HG02981 (cell line): Measurements from ENCODE around the gene KNDC1.

Experiments used
- ATAC-seq: cut with Tn5 transposase; IDR thresholded peaks from one replicate; pipeline ENCODE4 v1.9.1; 2021; ENCODE audit warnings: mild to moderate bottlenecking, moderate library complexity; ENCODE audit not compliant: unreplicated experiment

KNDC1 gene

GRCh38 chr10:133205146-133205545 lies 45.1 kb downstream of the KNDC1 start:
- ATAC-seq: no peak

- ATAC-seq: no peak
These were observed 46.5 kb downstream of the KNDC1 start for GRCh38 chr10:133206356-133207040.

GRCh38 chr10:133207041-133207600 lies 47.1 kb downstream of the KNDC1 start:
- no peak for ATAC-seq

- ATAC-seq: no peak
These were observed 47.6 kb downstream of the KNDC1 start for GRCh38 chr10:133207627-133208026.

- no peak for ATAC-seq
These were observed 48.4 kb downstream of the KNDC1 start for GRCh38 chr10:133208466-133208865.

- ATAC-seq: no peak
These were observed 49.1 kb downstream of the KNDC1 start for GRCh38 chr10:133209117-133209516.

GRCh38 chr10:133209641-133210040 lies 49.6 kb downstream of the KNDC1 start:
- no peak for ATAC-seq

GRCh38 chr10:133210398-133211140 lies 50.5 kb downstream of the KNDC1 start:
- no peak for ATAC-seq

- no peak for ATAC-seq
These were observed 51.3 kb downstream of the KNDC1 start for GRCh38 chr10:133211141-133211830.

- no peak for ATAC-seq
These were observed 52.2 kb downstream of the KNDC1 start for GRCh38 chr10:133211959-133212852.

GRCh38 chr10:133212853-133213494 lies 53.0 kb downstream of the KNDC1 start:
- ATAC-seq: no peak

GRCh38 chr10:133213641-133214467 lies 53.8 kb downstream of the KNDC1 start:
- ATAC-seq: no peak

GRCh38 chr10:133214468-133215410 lies 54.7 kb downstream of the KNDC1 start:
- no peak for ATAC-seq

- no peak for ATAC-seq
These were observed 55.6 kb downstream of the KNDC1 start for GRCh38 chr10:133215586-133215985.

- ATAC-seq: no peak
These were observed 56.8 kb downstream of the KNDC1 start for GRCh38 chr10:133216776-133217175.

GRCh38 chr10:133217800-133218589 lies 58.0 kb downstream of the KNDC1 start:
- no peak for ATAC-seq

GRCh38 chr10:133218891-133219290 lies 58.9 kb downstream of the KNDC1 start:
- no peak for ATAC-seq
